Chondrocyte (in vitro differentiated cells): Measurements from ENCODE around the gene PRUNE2. TPM values are rescaled to one million over a fixed set of nuclear protein-coding genes. Genes with fewer than 3 reads are reported as not detected.

ENCODE experiments used
- DNase-seq: peaks from one replicate; pipeline ENCODE4 v3.0.0; 2021; ENCODE audit warnings: mixed read lengths, low spot score
- H3K27ac Mint-ChIP-seq: one replicate; pipeline ENCODE4 v1.8.0; 2021; ENCODE audit warnings: mild to moderate bottlenecking, moderate library complexity, mixed read lengths; ENCODE audit not compliant: unreplicated experiment
- H3K27me3 Mint-ChIP-seq: 2 replicates; pipeline ENCODE4 v1.8.0; 2021; ENCODE audit warnings: low read depth, mixed read lengths
- H3K36me3 Mint-ChIP-seq: 2 replicates; pipeline ENCODE4 v1.8.0; 2021; ENCODE audit warnings: low read depth, mixed read lengths
- H3K4me1 Mint-ChIP-seq: 2 replicates; pipeline ENCODE4 v1.8.0; 2021; ENCODE audit warnings: low read depth, mild to moderate bottlenecking, mixed read lengths
- H3K4me3 Mint-ChIP-seq: one replicate; pipeline ENCODE4 v1.8.0; 2021; ENCODE audit warnings: mild to moderate bottlenecking, moderate library complexity, mixed read lengths; ENCODE audit not compliant: unreplicated experiment
- H3K9me3 Mint-ChIP-seq: 2 replicates; pipeline ENCODE4 v1.8.0; 2021; ENCODE audit warnings: low read depth, mixed read lengths
- total RNA-seq: library from RNA; stranded (reverse); gene quantifications from 3 replicates; pipeline ENCODE4 v1.2.1, GENCODE V29; 2021
- TF ChIP-seq, protein P1 (sequence below): fragments of 200-600 bp; sonication (generic); IDR thresholded peaks from 2 replicates; pipeline ENCODE4 v1.5.0; 2021; ENCODE audit warnings: antibody characterized with exemption, mild to moderate bottlenecking, moderate library complexity

The PRUNE2 gene
- total RNA-seq, 1 donor from 2014 or later, result 10.5 TPM

DNA sequence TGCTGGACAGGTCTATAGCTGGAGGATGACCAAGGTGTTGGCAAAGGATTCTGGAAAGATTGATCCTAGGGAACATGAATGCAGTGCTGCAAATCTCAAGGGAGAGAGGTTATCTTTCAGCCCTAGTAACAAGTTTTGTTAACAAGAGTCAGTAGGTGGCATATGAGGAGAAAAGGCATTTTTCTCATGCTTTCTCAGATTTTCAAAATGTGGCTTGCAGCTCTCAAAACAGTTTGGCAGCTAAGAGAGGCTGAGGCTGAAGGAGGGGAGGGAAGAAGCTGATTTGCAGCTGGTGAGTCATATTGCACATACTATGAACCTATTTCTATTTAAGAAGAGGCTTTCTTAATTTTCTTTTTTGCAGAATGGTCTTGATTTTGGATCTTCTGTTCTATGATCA, 205.9 kb downstream of the PRUNE2 start:
- TF ChIP-seq, protein P1, sequence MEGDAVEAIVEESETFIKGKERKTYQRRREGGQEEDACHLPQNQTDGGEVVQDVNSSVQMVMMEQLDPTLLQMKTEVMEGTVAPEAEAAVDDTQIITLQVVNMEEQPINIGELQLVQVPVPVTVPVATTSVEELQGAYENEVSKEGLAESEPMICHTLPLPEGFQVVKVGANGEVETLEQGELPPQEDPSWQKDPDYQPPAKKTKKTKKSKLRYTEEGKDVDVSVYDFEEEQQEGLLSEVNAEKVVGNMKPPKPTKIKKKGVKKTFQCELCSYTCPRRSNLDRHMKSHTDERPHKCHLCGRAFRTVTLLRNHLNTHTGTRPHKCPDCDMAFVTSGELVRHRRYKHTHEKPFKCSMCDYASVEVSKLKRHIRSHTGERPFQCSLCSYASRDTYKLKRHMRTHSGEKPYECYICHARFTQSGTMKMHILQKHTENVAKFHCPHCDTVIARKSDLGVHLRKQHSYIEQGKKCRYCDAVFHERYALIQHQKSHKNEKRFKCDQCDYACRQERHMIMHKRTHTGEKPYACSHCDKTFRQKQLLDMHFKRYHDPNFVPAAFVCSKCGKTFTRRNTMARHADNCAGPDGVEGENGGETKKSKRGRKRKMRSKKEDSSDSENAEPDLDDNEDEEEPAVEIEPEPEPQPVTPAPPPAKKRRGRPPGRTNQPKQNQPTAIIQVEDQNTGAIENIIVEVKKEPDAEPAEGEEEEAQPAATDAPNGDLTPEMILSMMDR, result no peak
- no peaks in the 10 kb centered on the region for H3K9me3 Mint-ChIP-seq
- no peaks in the 10 kb centered on the region for H3K36me3 Mint-ChIP-seq
- H3K4me3 Mint-ChIP-seq, result no peak overlapping the region
- peak overlapping the region; percentile 9 for H3K27ac Mint-ChIP-seq
- H3K27me3 Mint-ChIP-seq, result peaks cover 7% of the 10 kb centered on the region
- H3K4me1 Mint-ChIP-seq, result peaks cover 16% of the 10 kb centered on the region
- no peak for DNase-seq

DNA sequence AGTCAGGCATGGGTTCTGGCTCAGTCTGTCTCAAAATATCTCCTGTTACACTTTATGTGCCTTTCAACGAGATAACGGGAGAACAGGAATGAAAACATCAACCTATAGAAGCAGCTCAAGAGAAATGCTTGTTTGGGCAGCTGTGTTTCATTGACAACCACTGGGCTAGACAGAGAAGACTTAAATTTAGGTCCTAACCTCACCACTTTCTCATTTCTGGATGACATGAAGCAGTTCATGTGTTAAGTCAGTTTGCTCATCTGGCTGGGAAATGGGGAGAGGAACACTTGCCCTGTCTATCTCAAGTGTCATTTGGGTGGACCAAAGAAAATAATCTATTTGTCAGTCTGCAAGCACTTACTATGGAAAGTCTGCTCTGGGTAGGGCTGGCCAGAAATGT, 208.4 kb downstream of the PRUNE2 start:
- TF ChIP-seq, protein P1, result no peak
- no peak overlapping the region for H3K27ac Mint-ChIP-seq
- no peak overlapping the region for H3K4me3 Mint-ChIP-seq
- peaks cover 16% of the 10 kb centered on the region for H3K4me1 Mint-ChIP-seq
- H3K9me3 Mint-ChIP-seq, result no peaks in the 10 kb centered on the region
- DNase-seq, result no peak
- H3K36me3 Mint-ChIP-seq, result no peaks in the 10 kb centered on the region
- peaks cover 4% of the 10 kb centered on the region for H3K27me3 Mint-ChIP-seq

DNA sequence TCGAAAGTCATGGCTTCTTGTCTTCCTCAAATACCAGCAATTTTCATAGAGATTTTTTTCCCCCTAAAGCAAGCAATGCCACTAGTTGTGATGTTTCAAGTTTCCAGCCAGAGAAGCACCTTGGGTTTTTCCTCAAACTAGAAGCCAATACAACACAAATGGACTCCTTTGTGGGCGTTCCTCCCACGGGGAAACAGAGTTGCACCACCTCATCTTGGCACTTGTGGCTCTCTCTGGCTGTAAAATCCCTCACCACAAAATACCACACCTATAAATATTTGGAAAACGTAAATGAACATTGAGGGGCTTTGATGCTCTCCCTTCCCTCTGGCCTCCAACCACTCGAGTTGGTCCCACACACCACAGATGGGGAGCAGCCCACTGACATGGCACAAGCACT, 208.8 kb downstream of the PRUNE2 start:
- Mint-ChIP-seq H3K9me3 (no peaks in the 10 kb centered on the region), H3K4me1 (peaks cover 16% of the 10 kb centered on the region), H3K4me3 (no peak overlapping the region), H3K27me3 (peaks cover 6% of the 10 kb centered on the region), H3K36me3 (no peaks in the 10 kb centered on the region), H3K27ac (no peak overlapping the region)
- DNase-seq, result no peak
- TF ChIP-seq, protein P1, result no peak

DNA sequence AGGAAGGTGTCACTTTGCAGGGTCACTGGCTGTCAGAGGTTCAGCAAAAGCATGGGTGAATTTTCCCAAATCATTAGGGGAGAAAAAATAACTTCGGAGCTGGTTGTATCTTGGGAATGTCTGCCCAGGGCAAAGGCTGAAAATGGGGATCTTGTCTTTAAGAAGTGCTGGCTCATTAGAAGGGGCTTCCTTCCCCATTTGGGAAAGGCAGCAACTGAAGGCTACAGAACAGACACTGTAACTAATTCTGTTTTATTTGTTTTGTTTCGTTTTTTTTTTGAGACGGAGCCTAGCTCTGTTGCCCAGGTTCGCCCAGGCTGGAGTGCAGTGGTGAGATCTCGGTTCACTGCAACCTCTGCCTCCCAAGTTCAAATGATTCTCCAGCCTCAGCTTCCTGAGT, 212.0 kb downstream of the PRUNE2 start:
- DNase-seq, result no peak
- Mint-ChIP-seq H3K27ac (no peak overlapping the region), H3K36me3 (no peaks in the 10 kb centered on the region), H3K27me3 (peaks cover 20% of the 10 kb centered on the region), H3K4me3 (no peak overlapping the region), H3K9me3 (no peaks in the 10 kb centered on the region), H3K4me1 (no peaks in the 10 kb centered on the region)
- TF ChIP-seq, protein P1, result no peak

DNA sequence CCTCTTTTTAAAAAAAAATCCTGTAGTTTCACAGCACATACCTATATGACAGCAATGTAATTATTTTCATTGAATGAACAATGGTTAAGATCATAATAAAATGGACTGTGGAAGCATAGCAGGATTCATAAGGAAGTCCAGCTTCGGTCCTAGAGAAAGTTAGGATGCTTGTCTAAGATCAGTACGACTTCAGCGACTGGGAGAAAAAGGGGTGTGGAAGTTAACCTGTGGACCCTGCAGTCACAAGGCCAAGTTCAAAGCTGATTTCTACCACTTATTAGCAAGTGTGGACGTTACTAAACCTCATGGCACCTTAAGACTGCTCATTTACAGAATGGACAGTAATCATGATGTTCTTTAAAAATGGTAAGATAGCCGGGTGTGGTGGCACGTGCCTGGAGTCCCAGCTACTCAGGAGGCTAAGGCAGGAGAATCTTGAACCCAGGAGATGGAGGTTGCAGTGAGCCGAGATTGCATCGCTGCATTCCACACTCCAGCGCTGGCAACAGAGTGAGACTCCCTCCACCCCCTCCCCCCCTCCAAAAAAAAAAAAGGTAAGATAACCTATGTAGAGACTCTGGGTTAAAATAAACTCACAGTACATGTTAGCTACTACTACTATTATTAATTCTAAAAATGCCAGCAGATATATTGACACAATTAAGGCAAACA, 213.3 kb downstream of the PRUNE2 start:
- TF ChIP-seq, protein P1, result no peak
- Mint-ChIP-seq H3K4me1 (peaks cover 6% of the 10 kb centered on the region), H3K27me3 (peaks cover 18% of the 10 kb centered on the region), H3K4me3 (no peak overlapping the region), H3K27ac (no peak overlapping the region), H3K9me3 (no peaks in the 10 kb centered on the region), H3K36me3 (no peaks in the 10 kb centered on the region)
- no peak for DNase-seq
